Activated gamma-delta T cell (primary cell): ENCODE measurements around the gene HNF1B.
"Not testable (repeated sequence)": the region's sequence is repeated elsewhere in the genome, so short reads cannot be mapped to it uniquely, and the experiment has no call there.

Source experiments
- DNase-seq: peaks from one replicate; lab custom pipeline; 2025; lab: John Stamatoyannopoulos, UW
- total RNA-seq, 2 donors: gene quantifications; one replicate each; lab custom pipeline; 2026; lab: John Stamatoyannopoulos, UW

The HNF1B gene
- total RNA-seq: 0 reads per million in 2 donors

DNA sequence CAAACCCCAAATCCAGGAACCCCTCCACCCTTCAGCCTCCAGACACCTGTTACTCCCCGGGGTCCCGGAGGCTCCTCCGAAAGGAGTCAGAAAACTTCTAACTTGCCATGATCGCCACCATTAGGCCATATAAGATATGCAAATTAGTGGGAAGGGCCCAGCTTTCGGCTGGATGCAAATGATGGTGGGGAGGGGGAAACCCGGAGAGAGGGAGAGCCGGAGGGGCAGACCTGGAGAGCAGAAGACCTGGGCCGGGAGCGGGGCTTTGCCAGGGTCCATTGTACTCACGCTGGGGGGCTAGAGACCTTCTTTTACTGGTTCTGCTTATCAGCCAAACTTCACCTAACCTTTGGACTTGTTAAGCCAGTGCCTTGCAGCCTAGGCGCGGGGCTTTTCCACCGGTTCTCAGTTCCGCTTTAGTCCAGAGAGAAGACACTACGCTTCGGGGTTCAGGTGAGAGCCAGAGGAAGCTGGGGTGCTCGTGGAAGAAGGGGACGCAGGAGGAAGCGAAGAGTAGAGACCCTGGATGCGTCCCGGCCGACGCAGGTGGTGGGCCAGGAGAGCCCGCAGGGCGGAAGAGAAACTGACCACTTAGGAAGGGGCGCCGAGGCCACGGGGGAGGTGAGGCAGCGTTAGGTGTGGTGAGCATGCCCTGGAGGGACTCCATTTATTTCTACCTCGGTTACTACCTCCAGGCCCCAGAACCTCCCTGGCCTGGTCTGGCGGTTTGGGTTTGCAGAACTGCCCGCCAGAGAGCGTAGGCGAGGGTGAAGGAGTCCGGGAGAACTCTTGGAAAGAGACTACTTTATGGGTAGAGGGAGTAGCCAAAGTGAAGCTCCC is at the start of gene HNF1B:
HNF1B (minus strand) TSS at position 99 of the 840 bp plus-strand sequence. CDS start 175 bp downstream, outside the sequence.
- no peak for DNase-seq

DNA sequence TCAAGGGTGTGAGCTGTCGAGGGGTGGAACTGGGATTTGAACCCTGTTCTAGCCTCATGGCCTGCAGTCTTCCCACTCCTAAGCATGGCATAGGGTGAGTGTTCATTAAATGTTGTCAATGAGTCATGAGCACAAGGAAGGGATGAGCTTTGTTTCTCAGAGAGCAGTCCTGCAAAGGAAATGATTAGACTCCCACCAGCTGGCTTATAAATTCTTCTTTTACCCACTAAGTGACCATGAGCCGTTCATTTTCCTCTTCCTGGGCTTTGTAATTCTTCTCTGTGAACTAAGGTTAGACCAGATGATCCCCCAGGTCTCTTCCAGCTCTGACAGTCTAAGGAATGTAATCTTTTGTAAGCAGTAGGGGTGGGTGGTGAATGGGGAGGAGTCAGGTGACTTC is 47.9 kb upstream of the HNF1B start:
- DNase-seq: no peak

GRCh38 chr17:37791447-37792399 is 46.9 kb upstream of the HNF1B start:
- no peak for DNase-seq

DNA sequence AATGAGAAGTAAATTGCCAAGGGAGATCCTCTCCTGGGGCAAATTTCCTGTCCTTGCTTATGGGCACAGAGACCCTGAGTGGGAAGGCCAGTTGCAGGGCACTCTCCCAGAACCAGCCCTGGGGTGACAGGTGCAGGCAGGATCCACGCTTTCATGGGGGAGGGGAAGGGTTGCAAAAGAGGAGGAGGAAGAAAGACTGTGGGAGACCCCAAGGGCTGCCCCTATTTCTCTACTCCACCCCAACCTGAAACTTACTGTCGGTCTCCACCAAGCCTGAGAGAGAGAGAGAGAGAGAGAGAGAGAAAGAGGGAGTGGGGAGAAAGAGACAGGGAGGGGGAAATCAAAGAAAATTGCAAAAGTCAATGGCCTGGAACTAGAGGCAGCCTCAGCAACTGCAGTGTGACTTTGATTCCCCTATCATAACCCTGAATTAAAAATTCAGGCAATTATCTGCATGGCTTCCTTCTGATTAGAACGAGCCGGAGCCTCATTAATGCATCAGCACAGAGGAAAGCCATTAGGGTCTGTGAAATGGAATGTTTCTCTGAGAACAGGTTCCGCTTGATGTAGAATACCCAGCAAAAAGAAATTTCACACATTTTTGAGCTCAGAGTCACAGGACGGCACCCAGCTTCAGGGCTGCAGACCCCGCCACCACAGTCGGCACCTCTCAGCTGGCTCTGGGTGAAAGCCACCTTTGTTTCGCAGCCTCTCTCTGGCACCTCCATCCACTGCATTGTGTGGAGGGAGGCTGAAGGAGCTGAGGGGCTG is 45.1 kb upstream of the HNF1B start:
- DNase-seq: no peak

DNA sequence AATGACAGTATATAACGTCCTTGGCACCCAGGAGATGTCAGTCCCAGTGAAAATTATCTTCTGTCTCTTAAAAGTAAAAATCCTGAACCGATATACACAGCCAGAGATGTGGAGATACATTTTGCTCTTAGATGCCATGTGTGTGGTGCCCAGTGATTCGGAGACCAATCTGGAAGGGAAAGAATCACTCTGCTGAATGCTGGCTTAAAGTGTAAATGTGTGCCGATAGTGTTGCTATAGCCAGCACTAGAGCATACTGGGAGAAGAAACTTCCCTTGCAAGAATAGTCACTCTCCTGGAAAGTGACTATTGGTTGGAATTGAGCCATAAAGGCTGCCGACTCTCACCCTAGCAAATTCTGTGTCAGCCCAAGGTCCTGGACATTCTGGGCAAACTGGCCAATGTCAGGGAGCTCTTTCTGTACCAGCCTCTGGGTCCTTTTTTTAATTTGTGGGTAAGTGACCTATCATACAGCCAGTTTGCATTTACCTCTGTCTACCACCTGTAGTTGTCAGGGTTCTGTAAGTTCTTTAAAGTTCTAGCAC is 44.2 kb upstream of the HNF1B start:
- no peak for DNase-seq

GRCh38 chr17:37788526-37788925 is 43.7 kb upstream of the HNF1B start:
- DNase-seq: no peak

GRCh38 chr17:37787055-37787757 is 42.3 kb upstream of the HNF1B start:
- DNase-seq: no peak

GRCh38 chr17:37786481-37786880 is 41.6 kb upstream of the HNF1B start:
- DNase-seq: no peak

GRCh38 chr17:37782460-37782859 is 37.6 kb upstream of the HNF1B start:
- DNase-seq: not testable (repeated sequence)

DNA sequence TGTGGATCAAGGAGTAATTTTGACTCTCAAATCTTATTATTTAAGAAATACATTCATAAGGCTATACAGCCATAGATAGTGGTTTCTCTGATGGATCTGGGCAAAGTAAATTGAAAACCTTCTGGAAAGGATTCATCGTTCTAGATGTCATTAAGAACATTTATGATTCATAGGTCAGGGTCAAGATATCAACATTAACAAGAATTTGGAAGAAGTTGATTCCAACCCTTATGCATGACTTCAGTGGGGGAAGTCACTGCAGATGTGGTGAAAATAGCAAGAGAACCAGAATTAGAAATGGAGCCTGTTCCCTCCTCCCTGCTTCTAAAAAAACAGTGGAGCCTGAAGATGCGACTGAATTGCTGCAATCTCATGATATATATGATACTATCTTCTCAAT is 36.6 kb upstream of the HNF1B start:
- no peak for DNase-seq

DNA sequence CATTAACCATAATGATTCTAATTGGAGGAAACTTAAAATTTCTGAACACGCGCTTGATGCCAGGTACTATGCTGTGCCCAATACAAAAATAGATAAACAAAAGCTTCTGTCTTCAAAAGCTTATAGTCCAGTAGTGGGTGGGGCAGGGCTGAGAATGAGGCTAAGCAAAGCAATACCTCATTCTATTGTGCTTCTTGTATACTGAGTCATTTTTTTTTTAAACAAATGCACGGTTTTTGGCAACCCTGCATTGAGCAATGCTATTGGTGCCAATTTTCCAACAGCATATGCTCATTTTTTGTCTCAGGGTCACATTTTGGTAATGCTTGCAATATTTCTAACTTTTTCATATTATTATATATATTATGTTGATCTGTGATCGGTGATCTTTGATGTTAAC is 34.7 kb upstream of the HNF1B start:
- DNase-seq: no peak

- no peak for DNase-seq
Observed at GRCh38 chr17:37774504-37774903, 29.6 kb upstream of the HNF1B start.

DNA sequence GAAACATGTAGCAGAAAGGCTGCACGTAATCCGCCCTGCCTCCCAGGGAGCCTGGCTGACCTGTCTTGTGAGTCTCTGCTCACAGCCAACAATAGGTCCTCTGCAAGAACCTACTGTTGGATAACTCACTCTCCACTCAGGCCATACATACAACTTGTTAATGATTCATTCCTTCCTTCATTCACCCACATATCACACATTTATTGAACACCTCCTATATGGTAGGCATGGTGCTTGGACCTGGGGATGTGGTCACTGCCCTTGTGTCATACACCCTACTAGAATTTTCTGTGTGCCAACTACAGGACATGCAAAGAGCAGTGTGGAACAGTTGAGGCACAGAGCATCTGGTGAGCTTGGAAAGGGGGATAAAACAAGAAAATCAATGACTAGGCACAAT is 28.1 kb upstream of the HNF1B start:
- no peak for DNase-seq

- DNase-seq: no peak
Observed at GRCh38 chr17:37770631-37771518, 26.0 kb upstream of the HNF1B start.

- no peak for DNase-seq
Observed at GRCh38 chr17:37769050-37769449, 24.2 kb upstream of the HNF1B start.

DNA sequence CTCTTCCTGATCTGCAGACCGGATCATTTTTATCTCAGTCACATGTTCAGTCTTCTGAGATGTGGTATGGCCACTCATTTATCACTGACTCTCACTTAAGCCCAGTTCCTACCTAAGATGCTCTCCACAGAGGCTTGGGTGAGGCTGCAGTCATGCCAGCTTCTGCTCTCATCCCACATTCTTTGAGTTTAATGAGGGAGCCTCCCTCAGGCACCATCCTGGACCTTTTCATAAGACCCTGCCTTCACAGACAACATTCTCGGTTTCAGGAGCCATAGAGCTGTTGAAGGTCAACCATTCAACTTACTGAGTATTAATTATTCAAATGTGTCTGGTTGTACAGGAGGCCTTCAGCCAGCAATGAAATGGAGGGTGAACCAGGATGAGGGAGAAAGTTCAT is 23.6 kb upstream of the HNF1B start:
- DNase-seq: no peak

- no peak for DNase-seq
Observed at GRCh38 chr17:37766971-37767370, 22.1 kb upstream of the HNF1B start.

DNA sequence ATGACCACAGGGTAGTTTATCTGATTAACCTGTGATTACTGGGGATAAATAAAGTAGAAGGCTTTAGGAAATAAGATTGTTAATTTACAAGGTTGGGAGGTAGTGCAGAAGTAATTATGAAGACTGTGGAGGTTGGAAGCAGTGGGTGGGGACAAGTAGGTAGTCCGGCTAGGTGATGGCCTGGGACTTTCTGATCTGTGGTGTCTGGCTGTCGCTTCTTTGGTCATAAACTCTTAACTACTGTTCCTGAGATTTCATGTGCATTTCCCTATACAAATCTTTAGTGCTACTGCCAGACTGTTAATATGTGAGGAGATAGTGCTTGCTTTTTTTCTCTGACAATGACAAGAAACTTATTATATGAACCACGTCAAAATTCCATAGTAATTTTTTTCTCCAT is 19.5 kb upstream of the HNF1B start:
- DNase-seq: no peak

GRCh38 chr17:37762666-37763065 is 17.8 kb upstream of the HNF1B start:
- no peak for DNase-seq

GRCh38 chr17:37761961-37762360 is 17.1 kb upstream of the HNF1B start:
- no peak for DNase-seq
